Transverse colon (tissue), 4 donors: ENCODE measurements around the gene CHTF8.

Source experiments
- CTCF ChIP-seq, 5 experiments: fragments of 200-600 bp in 3 of 5; fragments of 450-650 bp in 2 of 5; sonication (generic) in 3 of 5; IDR thresholded peaks; 1 replicate in 2 of 5; 2 replicates in 3 of 5; pipeline ENCODE4 v1.5.1; 2016 to 2017; ENCODE audit warnings: antibody characterized with exemption in 5 of 5, inconsistent platforms in 3 of 5, mild to moderate bottlenecking in 2 of 5, moderate library complexity in 1 of 5
- EP300 ChIP-seq: sonication (generic); formaldehyde crosslinking; IDR thresholded peaks from one replicate; pipeline ENCODE4 v1.6.1; 2017; ENCODE audit warnings: antibody characterized with exemption, low read depth
- POLR2A ChIP-seq: fragments of 450-650 bp; IDR thresholded peaks from one replicate; pipeline ENCODE4 v1.6.1; 2016; ENCODE audit warnings: antibody characterized with exemption, mild to moderate bottlenecking, moderate library complexity
- POLR2AphosphoS5 ChIP-seq, 3 donors: sonication (generic); formaldehyde crosslinking; IDR thresholded peaks; one replicate each; pipeline ENCODE4 v1.6.1; 2016; ENCODE audit warnings: antibody characterized with exemption in 3 of 3

DNA sequence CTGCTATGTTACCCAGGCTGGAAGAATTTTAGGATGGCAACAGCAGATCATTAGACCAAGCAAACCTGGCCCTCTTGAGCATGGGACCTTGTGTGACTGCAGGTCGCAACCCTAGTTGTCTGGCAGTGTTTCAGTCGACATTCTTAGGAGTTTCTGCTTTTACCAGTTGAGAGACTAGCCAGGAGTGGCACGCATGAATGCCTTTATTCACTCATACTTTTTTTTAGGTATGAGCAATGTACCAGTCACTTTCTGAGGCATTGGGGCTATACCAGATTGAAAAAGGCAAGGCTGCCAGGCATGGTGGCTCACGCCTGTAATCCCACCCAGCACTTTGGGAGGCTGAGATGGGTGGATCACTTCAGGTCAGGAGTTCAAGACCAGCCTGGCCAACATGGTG lies 55.1 kb downstream of the CHTF8 start:
- TF ChIP-seq CTCF (IDR thresholded peaks at IDR 0.05) (no peak), POLR2A (no peak), POLR2AphosphoS5 (IDR thresholded peaks at IDR 0.05) (no peak), EP300 (no peak)
